DOHH2 (cell line): ENCODE data around the gene CPOX.

Experiments used
- H3F3A ChIP-seq: fragments of 200-600 bp; sonication (generic), shearing (Covaris generic); 2 replicates; pipeline ENCODE4 v1.6.0; 2016; ENCODE audit warnings: antibody characterized with exemption, mild to moderate bottlenecking; ENCODE audit not compliant: control insufficient read depth, insufficient read depth
- H3K27ac ChIP-seq: fragments of 200-600 bp; sonication (generic); 2 replicates; pipeline ENCODE4 v1.5.1; 2014; ENCODE audit warnings: low read depth, mild to moderate bottlenecking, low read length, moderate library complexity
- H3K27me3 ChIP-seq: fragments of 200-600 bp; sonication (generic); 2 replicates; pipeline ENCODE4 v1.6.1; 2014; ENCODE audit warnings: mild to moderate bottlenecking, low read length, mixed read lengths; ENCODE audit not compliant: control insufficient read depth
- H3K36me3 ChIP-seq: fragments of 200-600 bp; sonication (generic); 2 replicates; pipeline ENCODE4 v1.6.1; 2014; ENCODE audit warnings: mild to moderate bottlenecking, low read length, moderate library complexity, mixed read lengths; ENCODE audit not compliant: control insufficient read depth
- H3K4me1 ChIP-seq: fragments of 200-600 bp; sonication (generic); 2 replicates; pipeline ENCODE4 v1.6.1; 2014; ENCODE audit warnings: mild to moderate bottlenecking, low read length, mixed read lengths; ENCODE audit not compliant: control insufficient read depth
- H3K4me2 ChIP-seq: fragments of 200-600 bp; sonication (generic); 2 replicates; pipeline ENCODE4 v1.6.0; 2014; ENCODE audit warnings: mild to moderate bottlenecking, low read length, moderate library complexity
- H3K4me3 ChIP-seq: fragments of 200-600 bp; sonication (generic); 2 replicates; pipeline ENCODE4 v1.5.1; 2014; ENCODE audit warnings: mild to moderate bottlenecking, low read length, mixed read lengths
- H3K79me2 ChIP-seq: fragments of 200-600 bp; sonication (generic); 2 replicates; pipeline ENCODE4 v1.6.1; 2014; ENCODE audit warnings: mild to moderate bottlenecking, low read length, mixed read lengths; ENCODE audit not compliant: control insufficient read depth
- H3K9me2 ChIP-seq: fragments of 200-600 bp; sonication (generic); replicated peaks from 2 replicates; pipeline ENCODE4 v1.6.1; 2014; ENCODE audit warnings: mild to moderate bottlenecking, low read length, mixed read lengths; ENCODE audit not compliant: control insufficient read depth
- H3K9me3 ChIP-seq: fragments of 200-600 bp; sonication (generic); 2 replicates; pipeline ENCODE4 v1.6.1; 2014; ENCODE audit warnings: antibody characterized with exemption, low read length, mixed read lengths; ENCODE audit not compliant: control insufficient read depth, insufficient read depth
- H4K20me1 ChIP-seq: fragments of 200-600 bp; sonication (generic); 2 replicates; pipeline ENCODE4 v1.6.0; 2014; ENCODE audit warnings: low read depth, mild to moderate bottlenecking, antibody characterized with exemption, low read length, moderate library complexity; ENCODE audit not compliant: control insufficient read depth, insufficient read depth
- EZH2phosphoT487 ChIP-seq: fragments of 200-600 bp; sonication (generic); IDR thresholded peaks from 2 replicates; pipeline ENCODE4 v1.6.1; 2017; ENCODE audit warnings: borderline replicate concordance, mild to moderate bottlenecking, antibody characterized with exemption, low read length, moderate library complexity, mixed read lengths
- TF ChIP-seq, protein P1 (sequence below): fragments of 200-600 bp; sonication (generic); IDR thresholded peaks from one replicate; pipeline ENCODE4 v1.5.1; 2014; ENCODE audit warnings: antibody characterized with exemption, mild to moderate bottlenecking, low read depth, low read length; ENCODE audit not compliant: poor library complexity, severe bottlenecking

The CPOX gene

GRCh38 chr3:98612587-98612986 is 19.2 kb upstream of the CPOX start:
- Histone ChIP-seq H3K4me1 (no peaks in the 10 kb centered on the region), H3K9me3 (no peaks in the 10 kb centered on the region; the same call in 1 of the 2 replicates), H3K9me2 (no peaks in the 10 kb centered on the region), H3K4me2 (no peak overlapping the region), H3K27me3 (no peaks in the 10 kb centered on the region), H3K79me2 (no peaks in the 10 kb centered on the region), H4K20me1 (no peaks in the 10 kb centered on the region), H3K27ac (no peak overlapping the region), H3K4me3 (no peak overlapping the region), H3F3A (no peaks in the 10 kb centered on the region), H3K36me3 (no peaks in the 10 kb centered on the region)
- no peak for TF ChIP-seq EZH2phosphoT487
- TF ChIP-seq, protein P1, sequence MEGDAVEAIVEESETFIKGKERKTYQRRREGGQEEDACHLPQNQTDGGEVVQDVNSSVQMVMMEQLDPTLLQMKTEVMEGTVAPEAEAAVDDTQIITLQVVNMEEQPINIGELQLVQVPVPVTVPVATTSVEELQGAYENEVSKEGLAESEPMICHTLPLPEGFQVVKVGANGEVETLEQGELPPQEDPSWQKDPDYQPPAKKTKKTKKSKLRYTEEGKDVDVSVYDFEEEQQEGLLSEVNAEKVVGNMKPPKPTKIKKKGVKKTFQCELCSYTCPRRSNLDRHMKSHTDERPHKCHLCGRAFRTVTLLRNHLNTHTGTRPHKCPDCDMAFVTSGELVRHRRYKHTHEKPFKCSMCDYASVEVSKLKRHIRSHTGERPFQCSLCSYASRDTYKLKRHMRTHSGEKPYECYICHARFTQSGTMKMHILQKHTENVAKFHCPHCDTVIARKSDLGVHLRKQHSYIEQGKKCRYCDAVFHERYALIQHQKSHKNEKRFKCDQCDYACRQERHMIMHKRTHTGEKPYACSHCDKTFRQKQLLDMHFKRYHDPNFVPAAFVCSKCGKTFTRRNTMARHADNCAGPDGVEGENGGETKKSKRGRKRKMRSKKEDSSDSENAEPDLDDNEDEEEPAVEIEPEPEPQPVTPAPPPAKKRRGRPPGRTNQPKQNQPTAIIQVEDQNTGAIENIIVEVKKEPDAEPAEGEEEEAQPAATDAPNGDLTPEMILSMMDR = peak; percentile 47

DNA sequence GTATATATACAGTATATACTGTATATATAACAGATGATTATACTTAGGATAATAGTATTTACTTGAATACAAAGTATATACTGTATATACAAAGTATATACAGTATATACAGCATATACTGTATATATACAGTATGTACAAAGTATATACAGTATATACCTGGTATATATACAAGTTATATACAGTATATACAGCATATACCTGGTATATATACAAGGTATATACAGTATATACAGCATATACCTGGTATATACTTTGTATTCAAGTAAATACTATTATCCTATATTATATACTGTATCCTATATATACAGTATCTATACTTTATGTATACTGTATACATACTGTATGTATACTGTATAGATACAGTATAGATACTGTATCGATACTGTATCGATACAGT is 14.6 kb upstream of the CPOX start:
- H4K20me1 ChIP-seq = no peaks in the 10 kb centered on the region
- no peaks in the 10 kb centered on the region for H3K4me1 ChIP-seq

DNA sequence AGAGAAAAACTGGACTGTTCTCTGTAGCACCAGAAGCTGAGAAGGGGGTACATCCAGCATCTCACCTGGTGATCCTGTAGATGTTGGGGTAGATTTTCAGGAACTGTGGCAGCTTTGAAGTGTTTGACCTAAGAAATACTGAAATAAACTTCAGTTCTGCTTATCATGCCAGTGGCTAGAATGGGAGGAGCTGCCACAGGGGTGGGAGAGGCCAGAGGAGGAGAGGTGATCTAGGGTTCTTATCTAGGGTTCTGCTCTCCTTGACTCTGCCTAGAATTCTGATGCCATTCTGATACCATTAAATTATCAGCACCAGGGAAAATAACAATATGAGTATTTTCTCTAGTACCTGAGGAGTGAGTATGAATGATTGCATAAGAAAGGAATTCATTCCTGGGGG is 10.2 kb upstream of the CPOX start:
- Histone ChIP-seq H3K27me3 (no peaks in the 10 kb centered on the region), H3K27ac (no peak overlapping the region), H3K4me1 (0 out of 2 replicates have a peak, but pooled peaks cover 4% of the 10 kb centered on the region), H3K36me3 (no peaks in the 10 kb centered on the region), H3F3A (no peaks in the 10 kb centered on the region), H3K9me2 (no peaks in the 10 kb centered on the region), H4K20me1 (no peaks in the 10 kb centered on the region), H3K4me2 (no peak overlapping the region), H3K4me3 (no peak overlapping the region), H3K79me2 (no peaks in the 10 kb centered on the region), H3K9me3 (no peaks in the 10 kb centered on the region)
- TF ChIP-seq EZH2phosphoT487 = no peak
- TF ChIP-seq, protein P1 = no peak

More for the DNA sequence above, 14.6 kb upstream of the CPOX start:
- TF ChIP-seq, protein P1 = no peak
- TF ChIP-seq EZH2phosphoT487 = no peak
- Histone ChIP-seq H3K4me3 (no peak overlapping the region), H3K9me2 (no peaks in the 10 kb centered on the region), H3K4me2 (no peak overlapping the region), H3K27me3 (no peaks in the 10 kb centered on the region), H3K36me3 (no peaks in the 10 kb centered on the region), H3K27ac (no peak overlapping the region), H3F3A (no peaks in the 10 kb centered on the region), H3K79me2 (no peaks in the 10 kb centered on the region), H3K9me3 (no peaks in the 10 kb centered on the region; the same call in 1 of the 2 replicates)
